Measurements from ENCODE around the gene SMPD3. TPM values are rescaled to one million over a fixed set of nuclear protein-coding genes. Genes with fewer than 3 reads are reported as not detected.

SMPD3 gene
- total RNA-seq, 2 donors from 2014 or later = 0.70 to 0.99 TPM

GRCh38 chr16:68463904-68464303, 15.6 kb upstream of the SMPD3 start:
- H3K36me3 Mint-ChIP-seq (ENCODE audit: low read depth) = no peaks in the 10 kb centered on the region
- no peaks in the 10 kb centered on the region for H3K9me3 ChIP-seq (ENCODE audit: control insufficient read depth, low read length, poor library complexity, severe bottlenecking)
- no peak overlapping the region for H3K4me3 Mint-ChIP-seq
- ATAC-seq (no peak), DNase-seq (no peak)
- peaks cover 14% of the 10 kb centered on the region for H3K27me3 Mint-ChIP-seq
- H3K4me1 Mint-ChIP-seq = peaks cover 16% of the 10 kb centered on the region
- no peak overlapping the region for H3K27ac Mint-ChIP-seq

- no peaks in the 10 kb centered on the region for H3K9me3 ChIP-seq (ENCODE audit: control insufficient read depth, low read length, poor library complexity, severe bottlenecking)
Observed at GRCh38 chr16:68460067-68460466, 11.8 kb upstream of the SMPD3 start.

GRCh38 chr16:68459457-68459856, 11.1 kb upstream of the SMPD3 start:
- ATAC-seq (no peak), DNase-seq (no peak)
- Mint-ChIP-seq H3K4me1 (no peaks in the 10 kb centered on the region), H3K27me3 (peaks cover 14% of the 10 kb centered on the region), H3K27ac (no peak overlapping the region), H3K4me3 (no peak overlapping the region), H3K36me3 (ENCODE audit: low read depth) (no peaks in the 10 kb centered on the region)
- H3K9me3 ChIP-seq (ENCODE audit: control insufficient read depth, low read length, poor library complexity, severe bottlenecking) = no peaks in the 10 kb centered on the region

More at GRCh38 chr16:68460067-68460466, 11.8 kb upstream of the SMPD3 start:
- H3K4me1 Mint-ChIP-seq = no peaks in the 10 kb centered on the region
- no peaks in the 10 kb centered on the region for H3K36me3 Mint-ChIP-seq (ENCODE audit: low read depth)
- H3K27ac Mint-ChIP-seq = no peak overlapping the region
- ATAC-seq (no peak), DNase-seq (no peak)
- no peak overlapping the region for H3K4me3 Mint-ChIP-seq
- peaks cover 14% of the 10 kb centered on the region for H3K27me3 Mint-ChIP-seq

- no peak for ATAC-seq
- no peak overlapping the region for H3K27ac Mint-ChIP-seq
- no peaks in the 10 kb centered on the region for H3K4me1 Mint-ChIP-seq
- H3K36me3 Mint-ChIP-seq (ENCODE audit: low read depth) = no peaks in the 10 kb centered on the region
- no peak for DNase-seq
- no peaks in the 10 kb centered on the region for H3K9me3 ChIP-seq (ENCODE audit: control insufficient read depth, low read length, poor library complexity, severe bottlenecking)
- no peak overlapping the region for H3K4me3 Mint-ChIP-seq
- H3K27me3 Mint-ChIP-seq = peaks cover 14% of the 10 kb centered on the region
Observed at GRCh38 chr16:68458551-68458950, 10.2 kb upstream of the SMPD3 start.

- peaks cover 14% of the 10 kb centered on the region for H3K27me3 Mint-ChIP-seq
- DNase-seq = no peak
- no peak overlapping the region for H3K4me3 Mint-ChIP-seq
- H3K9me3 ChIP-seq (ENCODE audit: control insufficient read depth, low read length, poor library complexity, severe bottlenecking) = no peaks in the 10 kb centered on the region
- H3K4me1 Mint-ChIP-seq = no peaks in the 10 kb centered on the region
- no peak overlapping the region for H3K27ac Mint-ChIP-seq
- H3K36me3 Mint-ChIP-seq (ENCODE audit: low read depth) = no peaks in the 10 kb centered on the region
- no peak for ATAC-seq
Observed at GRCh38 chr16:68458101-68458500, 9.8 kb upstream of the SMPD3 start.

GRCh38 chr16:68455631-68456030, 7.3 kb upstream of the SMPD3 start:
- H3K27ac Mint-ChIP-seq = no peak overlapping the region
- peak overlapping the region; percentile 1 for H3K4me3 Mint-ChIP-seq
- ATAC-seq = no peak

DNA sequence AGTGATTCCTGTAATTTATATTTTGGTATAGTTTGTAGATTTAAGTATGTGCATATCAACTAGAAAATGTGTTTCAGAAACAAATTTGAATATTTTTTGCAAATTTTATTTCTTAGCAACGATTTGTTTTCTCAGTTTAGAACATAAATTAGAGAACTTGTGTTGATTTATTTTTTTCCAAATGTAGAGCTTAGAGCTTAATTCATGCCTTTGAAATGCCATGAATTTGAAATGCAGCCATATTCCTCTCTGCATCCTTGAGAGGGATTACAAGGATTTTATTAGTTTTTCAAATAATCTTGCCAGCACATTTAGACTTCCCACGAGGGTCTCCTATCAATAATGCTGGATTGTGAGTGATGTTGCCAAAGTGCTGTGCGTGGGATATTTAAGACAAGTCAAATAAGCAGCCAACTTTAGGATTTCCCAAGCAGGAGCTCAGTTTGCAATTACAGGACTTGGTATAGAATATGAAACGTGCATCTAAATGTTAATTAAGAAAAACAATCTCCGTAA, 6.7 kb upstream of the SMPD3 start:
- Mint-ChIP-seq H3K27me3 (no peaks in the 10 kb centered on the region), H3K27ac (no peak overlapping the region), H3K4me3 (no peak overlapping the region), H3K4me1 (peaks cover 5% of the 10 kb centered on the region), H3K36me3 (ENCODE audit: low read depth) (no peaks in the 10 kb centered on the region)
- DNase-seq (no peak), ATAC-seq (no peak)
- H3K9me3 ChIP-seq (ENCODE audit: control insufficient read depth, low read length, poor library complexity, severe bottlenecking) = no peaks in the 10 kb centered on the region

More at GRCh38 chr16:68455631-68456030, 7.3 kb upstream of the SMPD3 start:
- peaks cover 4% of the 10 kb centered on the region for H3K27me3 Mint-ChIP-seq
- no peaks in the 10 kb centered on the region for H3K9me3 ChIP-seq (ENCODE audit: control insufficient read depth, low read length, poor library complexity, severe bottlenecking)
- DNase-seq = no peak
- no peaks in the 10 kb centered on the region for H3K36me3 Mint-ChIP-seq (ENCODE audit: low read depth)
- peaks cover 4% of the 10 kb centered on the region for H3K4me1 Mint-ChIP-seq

DNA sequence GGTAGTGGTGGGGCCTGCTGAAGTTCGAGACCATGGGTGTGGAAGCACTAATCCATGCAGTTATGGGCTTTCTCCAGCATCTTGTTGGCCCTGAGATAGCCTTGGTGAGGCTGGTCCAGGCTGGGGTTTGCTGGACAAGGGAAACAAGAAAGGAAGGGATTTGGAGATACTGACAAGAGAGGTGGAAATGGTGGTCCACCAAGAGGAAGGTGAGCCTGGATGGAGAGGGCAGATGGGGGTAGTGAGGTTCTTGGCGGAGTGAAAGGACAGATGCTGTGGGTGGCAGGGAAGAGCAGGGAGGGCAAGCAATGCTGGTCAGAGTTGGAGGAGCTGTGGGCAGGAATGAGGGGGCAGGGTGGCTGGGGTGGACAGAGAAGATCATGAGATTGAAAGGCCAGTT, 5.5 kb upstream of the SMPD3 start:
- no peaks in the 10 kb centered on the region for H3K9me3 ChIP-seq (ENCODE audit: control insufficient read depth, low read length, poor library complexity, severe bottlenecking)
- DNase-seq = no peak
- Mint-ChIP-seq H3K4me1 (peaks cover 9% of the 10 kb centered on the region), H3K4me3 (no peak overlapping the region), H3K36me3 (ENCODE audit: low read depth) (no peaks in the 10 kb centered on the region), H3K27me3 (no peaks in the 10 kb centered on the region), H3K27ac (no peak overlapping the region)
- ATAC-seq = no peak

GRCh38 chr16:68452176-68452575, 3.9 kb upstream of the SMPD3 start:
- Mint-ChIP-seq H3K4me3 (no peak overlapping the region), H3K27me3 (no peaks in the 10 kb centered on the region), H3K4me1 (peaks cover 13% of the 10 kb centered on the region), H3K36me3 (ENCODE audit: low read depth) (no peaks in the 10 kb centered on the region), H3K27ac (no peak overlapping the region)
- ATAC-seq (no peak), DNase-seq (no peak)
- H3K9me3 ChIP-seq (ENCODE audit: control insufficient read depth, low read length, poor library complexity, severe bottlenecking) = no peaks in the 10 kb centered on the region

GRCh38 chr16:68451676-68452075, 3.4 kb upstream of the SMPD3 start:
- no peaks in the 10 kb centered on the region for H3K9me3 ChIP-seq (ENCODE audit: control insufficient read depth, low read length, poor library complexity, severe bottlenecking)
- peaks cover under 1% of the 10 kb centered on the region for H3K27me3 Mint-ChIP-seq
- no peak for ATAC-seq
- peaks cover 13% of the 10 kb centered on the region for H3K4me1 Mint-ChIP-seq
- DNase-seq = no peak
- H3K36me3 Mint-ChIP-seq (ENCODE audit: low read depth) = no peaks in the 10 kb centered on the region
- no peak overlapping the region for H3K27ac Mint-ChIP-seq
- H3K4me3 Mint-ChIP-seq = no peak overlapping the region

GRCh38 chr16:68450741-68451255, 2.5 kb upstream of the SMPD3 start:
- H3K27me3 Mint-ChIP-seq = peaks cover 8% of the 10 kb centered on the region
- H3K9me3 ChIP-seq (ENCODE audit: control insufficient read depth, low read length, poor library complexity, severe bottlenecking) = no peaks in the 10 kb centered on the region
- no peak for ATAC-seq
- H3K4me1 Mint-ChIP-seq = peaks cover 17% of the 10 kb centered on the region
- no peak overlapping the region for H3K27ac Mint-ChIP-seq
- no peak overlapping the region for H3K4me3 Mint-ChIP-seq
- DNase-seq = no peak
- no peaks in the 10 kb centered on the region for H3K36me3 Mint-ChIP-seq (ENCODE audit: low read depth)

- peaks cover 17% of the 10 kb centered on the region for H3K4me1 Mint-ChIP-seq
- H3K27ac Mint-ChIP-seq = no peak overlapping the region
- peak overlapping the region; percentile 77 for H3K4me3 Mint-ChIP-seq
- H3K36me3 Mint-ChIP-seq (ENCODE audit: low read depth) = no peaks in the 10 kb centered on the region
- DNase-seq (no peak), ATAC-seq (peak; percentile 12)
- H3K27me3 Mint-ChIP-seq = peaks cover 31% of the 10 kb centered on the region
- no peaks in the 10 kb centered on the region for H3K9me3 ChIP-seq (ENCODE audit: control insufficient read depth, low read length, poor library complexity, severe bottlenecking)
Observed at GRCh38 chr16:68447653-68448359, 502 bp downstream of the SMPD3 start.

DNA sequence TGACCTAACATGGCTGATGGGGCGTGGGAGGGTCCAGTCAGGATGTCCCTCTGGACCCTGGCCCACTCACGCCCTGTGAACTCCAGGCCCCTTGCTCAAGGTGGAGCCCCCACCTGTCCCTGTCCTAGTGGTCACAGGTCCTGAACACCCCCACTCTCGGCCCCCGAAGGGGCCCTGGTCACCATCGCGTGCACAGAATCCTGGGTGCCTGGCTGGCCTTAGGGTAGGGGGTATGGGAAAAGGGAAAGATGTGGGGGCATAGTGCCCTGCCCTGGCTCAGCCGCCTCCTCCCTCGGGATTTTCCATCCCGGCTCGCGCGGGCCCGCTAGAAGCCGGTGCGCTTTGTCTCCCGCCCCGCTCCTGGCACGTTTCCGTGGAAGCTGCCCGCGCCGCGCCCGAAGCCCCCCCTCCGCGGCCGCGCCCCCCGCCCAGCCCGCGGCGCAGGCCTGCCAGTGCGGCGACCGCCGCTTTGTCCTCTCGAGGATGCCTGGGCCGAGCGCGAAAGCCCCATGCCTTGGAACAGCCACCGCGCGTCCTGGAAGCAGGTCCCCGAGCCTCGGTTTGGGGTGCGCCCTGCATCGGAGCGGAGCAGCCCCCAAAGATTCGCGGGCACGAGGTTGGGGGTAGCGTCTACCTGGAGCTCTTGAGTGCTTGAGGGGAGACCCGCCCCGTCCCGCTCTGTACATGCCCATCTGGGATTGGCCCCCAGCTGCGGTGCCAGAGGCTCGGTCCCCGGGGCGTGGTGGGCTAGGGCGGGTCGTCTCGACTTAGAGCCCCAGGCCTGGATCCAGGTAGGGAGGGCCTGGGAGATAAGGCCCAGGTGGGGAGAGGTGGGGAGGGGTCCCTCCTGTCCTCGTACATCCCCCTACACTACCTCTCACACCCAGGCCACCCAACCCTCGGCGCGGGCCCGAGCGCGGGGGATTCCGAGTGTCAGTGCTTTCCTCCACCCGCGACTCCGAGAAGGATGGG, 1.3 kb downstream of the SMPD3 start:
- no peaks in the 10 kb centered on the region for H3K9me3 ChIP-seq (ENCODE audit: control insufficient read depth, low read length, poor library complexity, severe bottlenecking)
- Mint-ChIP-seq H3K4me1 (peaks cover 17% of the 10 kb centered on the region), H3K4me3 (peak overlapping the region; percentile 77), H3K27me3 (peaks cover 35% of the 10 kb centered on the region), H3K36me3 (ENCODE audit: low read depth) (no peaks in the 10 kb centered on the region), H3K27ac (no peak overlapping the region)
- no peak for ATAC-seq
- no peak for DNase-seq

All from T-helper 17 cell (primary cell).